Hepatic stellate cell (primary cell): ENCODE data around the gene NOTCH4.
"Not testable (repeated sequence)": the region's sequence is repeated elsewhere in the genome, so short reads cannot be mapped to it uniquely, and the experiment has no call there.

Source experiments
- DNase-seq: peaks from one replicate; pipeline ENCODE4 v3.0.0; 2011; ENCODE audit warnings: low spot score

Gene NOTCH4

DNA sequence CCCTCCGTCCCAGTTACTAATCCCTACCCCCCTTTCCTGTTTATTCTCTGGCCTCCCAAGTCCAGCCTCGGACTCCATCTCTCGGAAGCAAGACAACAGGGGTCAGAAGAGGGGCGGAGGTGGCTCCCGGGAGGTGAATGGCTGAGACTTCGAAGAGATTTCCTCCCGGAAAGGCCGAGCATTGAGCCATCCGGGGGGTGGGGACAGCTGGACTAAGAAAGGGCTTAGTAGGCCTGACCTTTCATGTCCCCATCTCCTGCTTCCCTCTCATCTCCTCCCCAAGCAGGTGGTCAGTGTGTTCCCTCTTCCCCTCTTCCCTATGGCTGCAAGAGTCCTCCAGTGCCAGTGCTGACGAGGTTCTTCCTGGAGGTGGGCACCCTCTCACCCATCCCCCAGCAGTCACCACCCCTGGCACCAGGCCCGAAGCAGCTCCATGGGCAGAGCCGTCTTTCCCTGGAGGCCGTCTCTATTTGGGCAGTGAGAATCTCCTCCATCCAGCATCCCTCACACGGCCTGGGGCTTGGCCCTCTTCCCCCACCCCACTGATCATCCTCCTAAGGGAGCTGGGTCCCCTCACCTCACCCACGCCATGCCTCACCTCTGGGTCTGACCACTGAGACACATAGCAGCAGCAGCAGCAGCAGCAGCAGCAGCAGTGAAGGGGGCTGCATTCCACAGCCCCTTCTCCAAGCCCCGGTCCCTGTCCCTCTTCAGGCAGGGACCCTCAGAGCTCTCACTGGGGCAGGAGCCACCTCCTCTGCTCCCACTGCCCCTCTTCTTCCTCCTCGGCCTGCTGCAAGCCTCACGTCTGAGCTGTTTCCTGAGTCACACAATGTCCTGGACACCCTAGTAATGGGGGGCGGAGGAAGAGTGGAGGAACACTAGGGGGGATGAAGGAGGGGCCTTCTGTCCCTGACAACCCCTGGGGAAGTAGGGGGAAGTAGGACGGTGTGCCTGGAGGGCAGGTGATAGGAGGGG, at the start of gene NOTCH4:
TSS of gene NOTCH4 (minus strand) at position 810 of the 978 bp plus-strand sequence. CDS start at position 671, 139 bp downstream.
- no peak for DNase-seq

DNA sequence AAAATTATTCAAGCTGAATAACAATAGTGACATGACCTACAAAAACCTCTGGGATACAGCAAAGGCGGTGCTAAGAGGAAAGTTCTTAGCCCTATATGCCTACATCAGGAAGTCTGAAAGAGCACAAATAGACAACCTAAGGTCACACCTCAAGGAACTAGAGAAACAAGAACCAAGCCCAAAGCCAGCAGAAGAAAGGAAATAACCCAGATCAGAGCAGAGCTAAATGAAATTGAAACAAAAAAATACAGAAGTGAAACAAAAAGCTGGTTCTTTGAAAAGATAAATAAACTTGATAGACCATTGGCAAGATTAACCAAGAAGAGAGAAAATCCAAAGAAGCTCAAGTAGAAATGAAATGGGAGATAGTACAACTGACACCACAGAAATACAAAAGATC, 47.6 kb upstream of the NOTCH4 start:
- DNase-seq = no peak

GRCh38 chr6:32268459-32268858, 44.6 kb upstream of the NOTCH4 start:
- DNase-seq = not testable (repeated sequence)

DNA sequence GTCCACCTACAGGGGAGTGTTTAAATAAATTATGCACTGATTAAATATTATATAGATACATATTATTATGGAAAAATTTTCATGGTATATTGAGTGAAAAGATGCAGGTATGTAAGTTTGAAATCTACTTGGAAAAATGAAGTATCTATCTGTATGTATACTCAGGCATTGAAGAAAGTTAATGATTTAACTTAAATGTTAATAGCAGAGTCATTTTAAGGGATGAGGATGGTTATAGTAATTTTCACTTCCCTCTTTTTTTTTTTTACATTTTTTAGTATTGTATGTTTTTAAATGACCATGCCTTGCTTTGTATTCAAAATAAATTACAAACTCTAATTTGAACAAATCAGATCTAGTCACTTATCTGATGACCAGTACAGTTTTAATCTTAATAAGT, 43.2 kb upstream of the NOTCH4 start:
- DNase-seq = no peak

GRCh38 chr6:32257262-32257661, 33.4 kb upstream of the NOTCH4 start:
- DNase-seq = not testable (repeated sequence)

DNA sequence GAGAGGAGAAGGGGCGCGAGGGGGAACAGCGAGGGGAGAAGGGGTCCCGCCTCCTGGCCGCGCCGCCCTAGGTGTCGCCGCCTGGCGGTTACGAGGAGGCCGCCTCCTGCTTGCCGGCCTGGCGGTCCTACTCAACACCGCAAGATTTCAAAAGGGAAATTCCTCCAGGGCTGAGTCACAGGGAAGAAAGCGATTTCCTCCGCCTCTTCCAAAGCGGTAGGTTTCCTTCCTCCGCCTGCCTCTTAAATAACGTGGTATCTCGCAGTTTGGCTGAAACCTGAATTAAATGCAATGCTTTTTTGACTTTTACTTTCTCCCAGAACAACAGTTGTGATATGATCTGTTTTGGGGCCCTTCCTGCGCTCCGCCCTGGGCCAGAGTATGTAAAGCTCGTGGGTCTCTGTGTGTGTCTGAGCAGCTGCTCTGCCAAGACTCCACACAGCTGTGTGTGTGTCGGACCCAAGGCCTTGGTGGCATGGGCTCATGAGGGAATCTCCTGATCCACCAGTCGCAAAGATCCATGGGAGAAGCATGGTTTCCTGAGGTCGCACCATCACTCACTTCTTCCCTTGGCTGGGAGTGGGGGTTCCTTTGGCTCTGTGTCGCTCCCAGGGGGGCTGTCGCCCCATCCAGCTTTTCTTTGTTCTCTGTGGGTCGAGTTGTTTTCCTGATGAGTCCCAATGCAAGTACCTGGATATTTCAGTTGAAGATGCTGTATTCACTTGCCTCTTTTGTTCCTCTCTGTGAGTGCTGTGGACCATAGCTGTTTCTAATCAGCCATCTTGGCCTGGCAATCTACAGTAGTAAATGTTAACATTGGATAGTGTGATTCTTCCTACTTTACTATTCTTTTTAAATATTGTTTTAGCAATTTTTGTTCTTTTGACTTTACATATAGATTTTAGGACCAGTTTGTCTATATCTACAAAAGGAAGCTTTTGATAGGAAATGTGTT, 31.6 kb upstream of the NOTCH4 start:
- DNase-seq = peak; percentile 87

- DNase-seq = no peak
These were observed 30.9 kb upstream of the NOTCH4 start for GRCh38 chr6:32254761-32255198.

GRCh38 chr6:32252331-32253009, 28.6 kb upstream of the NOTCH4 start:
- DNase-seq = no peak

- no peak for DNase-seq
These were observed 25.4 kb upstream of the NOTCH4 start for GRCh38 chr6:32249262-32249661.

GRCh38 chr6:32247401-32247800, 23.5 kb upstream of the NOTCH4 start:
- no peak for DNase-seq

DNA sequence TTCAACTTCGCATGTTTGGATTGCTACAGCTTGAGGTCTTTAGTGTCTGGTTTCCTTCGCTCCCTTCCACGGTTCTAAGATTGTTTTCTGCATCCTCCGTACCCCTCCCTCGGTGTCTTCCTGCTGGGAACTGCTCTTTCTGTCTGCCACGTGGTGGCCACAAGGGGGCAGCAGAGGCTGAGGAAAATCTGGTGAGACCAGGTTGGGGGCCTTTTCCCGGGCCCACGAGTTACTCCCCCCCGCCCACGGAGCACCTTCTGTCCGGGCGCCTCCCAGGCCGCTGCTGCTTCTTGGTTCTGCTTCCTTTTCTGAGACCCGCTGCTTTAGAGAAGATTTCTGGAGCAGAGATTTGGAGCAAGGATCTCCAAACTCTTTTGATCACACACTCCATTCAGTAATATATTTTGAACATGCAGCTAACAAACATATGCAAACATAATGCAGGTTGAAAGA, 21.1 kb upstream of the NOTCH4 start:
- peak; percentile 90 for DNase-seq

DNA sequence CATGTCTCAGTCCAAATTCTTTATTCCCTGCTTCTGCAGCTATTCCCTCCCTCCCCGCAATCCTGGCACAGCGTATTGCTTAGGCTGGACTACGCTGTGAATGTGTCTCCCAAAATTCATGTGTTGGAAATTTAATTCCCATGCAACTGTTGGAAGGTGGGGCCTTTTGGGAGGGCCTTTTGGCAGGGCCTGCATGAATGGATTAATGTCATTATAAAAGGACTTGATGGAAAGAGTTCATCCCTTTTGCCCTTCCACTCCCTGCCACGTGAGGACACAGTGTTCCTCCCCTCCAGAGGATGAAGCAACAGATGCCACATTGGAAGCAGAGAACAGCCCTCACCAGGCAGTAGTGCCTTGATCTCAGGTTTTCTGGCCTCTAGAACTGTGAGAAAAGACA, 20.4 kb upstream of the NOTCH4 start:
- no peak for DNase-seq

GRCh38 chr6:32242318-32242813, 18.5 kb upstream of the NOTCH4 start:
- DNase-seq = not testable (repeated sequence)

DNA sequence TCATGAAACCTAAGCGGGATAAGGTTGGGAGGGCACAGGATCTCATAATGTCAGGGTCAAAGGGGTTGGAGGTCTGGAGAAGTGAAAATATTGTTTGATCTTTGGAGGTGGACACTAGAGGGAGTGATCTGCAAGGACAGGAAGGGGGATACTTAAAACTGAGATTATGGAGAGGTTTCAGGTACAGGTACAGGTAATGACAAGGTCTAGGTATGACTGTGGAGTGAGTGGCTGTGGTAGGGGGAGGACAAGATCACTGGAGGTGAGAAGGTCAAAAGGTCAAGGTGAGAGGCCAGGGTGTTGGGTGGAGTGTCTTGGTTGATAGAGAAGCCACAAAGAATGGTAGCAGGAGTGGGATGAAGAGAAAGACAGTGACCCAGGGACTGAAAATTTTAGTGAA, 16.8 kb upstream of the NOTCH4 start:
- no peak for DNase-seq

DNA sequence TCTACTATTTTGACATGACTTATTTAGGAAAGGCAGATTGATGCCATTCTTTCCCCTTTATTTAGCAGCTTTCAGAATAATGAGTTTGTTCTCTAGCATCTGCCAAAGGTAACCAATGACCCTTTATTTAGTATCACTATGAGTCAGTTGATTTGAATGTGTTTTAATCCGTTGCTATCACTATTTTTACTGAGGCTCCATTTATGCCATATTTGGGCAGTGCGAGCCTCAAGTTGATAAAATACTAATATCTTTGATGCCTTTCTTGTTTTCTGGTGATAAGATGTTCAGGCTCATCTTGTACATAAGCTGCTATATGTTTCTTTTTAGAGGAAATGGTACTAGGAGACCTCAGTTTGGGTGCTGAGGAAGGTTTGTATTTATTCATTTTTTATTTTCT, 15.6 kb upstream of the NOTCH4 start:
- DNase-seq = no peak

DNA sequence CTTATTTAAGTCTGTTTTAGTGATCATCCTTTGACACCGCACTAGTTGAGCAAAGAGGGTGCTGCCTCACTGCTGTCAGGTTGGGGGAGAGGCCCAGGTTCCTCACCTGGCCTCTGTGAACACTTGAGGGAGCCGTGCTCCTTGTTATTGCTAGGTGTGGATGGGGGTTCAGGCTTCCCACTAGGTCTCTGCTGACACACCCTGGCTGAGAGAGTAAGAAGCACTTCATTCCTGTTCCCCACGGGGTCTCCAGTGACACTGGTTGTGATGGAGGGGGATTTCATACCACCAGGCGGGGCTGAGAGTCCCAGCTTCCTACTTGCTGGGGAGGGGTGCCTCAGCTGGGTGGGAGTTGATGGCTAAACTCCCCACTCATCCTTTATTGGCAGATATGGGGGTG, 11.1 kb upstream of the NOTCH4 start:
- no peak for DNase-seq

DNA sequence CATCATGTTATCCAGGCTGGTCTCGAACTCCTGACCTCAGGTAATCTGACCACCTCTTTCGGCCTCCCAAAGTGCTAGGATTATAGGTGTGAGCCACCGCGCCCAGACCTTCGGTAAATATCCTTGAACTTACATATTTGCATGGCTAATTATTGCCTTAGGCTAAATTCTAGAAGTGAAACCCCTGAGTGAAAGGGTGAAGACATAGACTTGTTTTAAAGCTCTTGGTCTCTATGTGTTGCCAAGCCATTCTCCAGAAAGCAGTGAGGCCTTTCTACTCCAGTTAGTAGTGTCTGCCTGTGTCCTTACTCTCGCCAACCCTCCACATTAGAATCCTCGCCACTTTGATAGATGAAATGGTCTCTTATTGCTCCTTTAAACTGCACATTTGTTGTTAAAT, 2.6 kb upstream of the NOTCH4 start:
- no peak for DNase-seq

GRCh38 chr6:32224696-32225095, 829 bp upstream of the NOTCH4 start:
- DNase-seq = no peak

DNA sequence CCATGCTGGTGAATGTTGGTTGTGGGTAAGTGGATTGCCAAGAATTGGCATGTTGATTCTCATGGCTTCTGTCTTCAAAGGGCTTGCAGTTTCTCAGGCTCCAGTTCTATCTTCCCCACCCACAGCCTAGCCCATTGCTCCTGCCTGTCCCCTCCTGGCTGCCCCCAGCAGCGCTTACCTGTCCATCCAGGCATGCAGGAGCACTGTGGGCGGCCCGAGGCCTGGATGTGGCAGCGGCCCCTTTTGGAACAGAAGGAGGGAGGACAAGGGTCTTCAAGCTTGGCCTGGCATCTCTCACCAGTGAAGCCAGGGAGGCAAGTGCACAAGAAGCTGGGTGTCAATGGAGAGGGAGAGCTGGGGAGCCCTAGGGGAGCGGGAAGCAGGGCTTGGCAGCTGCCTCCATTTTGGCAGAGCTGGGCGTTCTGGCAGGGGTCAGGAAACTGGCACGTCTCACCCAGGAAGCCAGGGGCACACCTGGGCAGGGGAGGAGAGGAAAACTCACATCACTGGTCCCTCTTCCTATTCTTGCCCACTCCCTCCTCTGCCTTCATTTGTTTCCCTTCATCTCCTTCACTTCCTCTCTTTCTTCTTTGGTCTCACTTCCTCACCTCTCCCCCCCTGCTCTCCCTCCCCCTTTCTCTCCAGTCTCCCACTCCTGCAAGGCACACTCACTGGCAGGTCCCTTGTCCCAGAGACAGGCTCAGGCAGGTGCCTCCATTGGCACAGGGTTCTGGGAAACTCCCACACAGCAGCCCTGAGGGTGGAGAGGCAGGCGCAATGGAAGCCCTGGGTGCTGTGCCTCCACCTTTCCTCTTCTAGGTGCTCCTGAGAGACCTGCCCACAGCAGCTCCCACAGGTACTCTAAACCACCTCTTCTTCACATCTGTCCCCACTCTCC, 1.3 kb downstream of the NOTCH4 start:
- no peak for DNase-seq

- no peak for DNase-seq
These were observed 3.8 kb downstream of the NOTCH4 start for GRCh38 chr6:32220021-32220420.

DNA sequence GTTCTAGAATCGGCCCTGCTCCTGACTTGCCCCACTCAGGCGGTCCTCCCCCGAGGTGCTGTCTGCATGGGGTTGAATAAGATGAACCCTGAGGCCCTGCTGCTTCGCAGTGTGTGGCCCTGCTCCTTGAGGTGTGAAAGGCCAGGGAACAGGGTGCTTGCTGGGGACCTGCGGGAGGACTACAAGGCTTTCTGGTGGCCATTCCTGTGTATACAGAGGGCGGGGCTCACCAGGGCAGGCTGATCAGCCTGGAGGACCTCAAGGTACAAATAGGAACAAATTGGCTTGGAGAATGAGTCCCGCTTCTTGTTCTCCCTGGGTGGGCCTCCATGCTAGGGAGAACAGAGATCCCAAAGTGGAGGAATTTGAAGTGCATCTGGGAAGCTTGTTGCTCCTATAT, 5.7 kb downstream of the NOTCH4 start:
- no peak for DNase-seq
